ENCODE measurements around the gene CENPS. TPM values are rescaled to one million over a fixed set of nuclear protein-coding genes. Genes with fewer than 3 reads are reported as not detected.

The CENPS gene
- total and polyA plus RNA-seq, 2 of the 8 experiments (the other 6 are each of a cell fraction or from before 2014, with no cell fraction given) = 7.8 to 20.3 TPM

DNA sequence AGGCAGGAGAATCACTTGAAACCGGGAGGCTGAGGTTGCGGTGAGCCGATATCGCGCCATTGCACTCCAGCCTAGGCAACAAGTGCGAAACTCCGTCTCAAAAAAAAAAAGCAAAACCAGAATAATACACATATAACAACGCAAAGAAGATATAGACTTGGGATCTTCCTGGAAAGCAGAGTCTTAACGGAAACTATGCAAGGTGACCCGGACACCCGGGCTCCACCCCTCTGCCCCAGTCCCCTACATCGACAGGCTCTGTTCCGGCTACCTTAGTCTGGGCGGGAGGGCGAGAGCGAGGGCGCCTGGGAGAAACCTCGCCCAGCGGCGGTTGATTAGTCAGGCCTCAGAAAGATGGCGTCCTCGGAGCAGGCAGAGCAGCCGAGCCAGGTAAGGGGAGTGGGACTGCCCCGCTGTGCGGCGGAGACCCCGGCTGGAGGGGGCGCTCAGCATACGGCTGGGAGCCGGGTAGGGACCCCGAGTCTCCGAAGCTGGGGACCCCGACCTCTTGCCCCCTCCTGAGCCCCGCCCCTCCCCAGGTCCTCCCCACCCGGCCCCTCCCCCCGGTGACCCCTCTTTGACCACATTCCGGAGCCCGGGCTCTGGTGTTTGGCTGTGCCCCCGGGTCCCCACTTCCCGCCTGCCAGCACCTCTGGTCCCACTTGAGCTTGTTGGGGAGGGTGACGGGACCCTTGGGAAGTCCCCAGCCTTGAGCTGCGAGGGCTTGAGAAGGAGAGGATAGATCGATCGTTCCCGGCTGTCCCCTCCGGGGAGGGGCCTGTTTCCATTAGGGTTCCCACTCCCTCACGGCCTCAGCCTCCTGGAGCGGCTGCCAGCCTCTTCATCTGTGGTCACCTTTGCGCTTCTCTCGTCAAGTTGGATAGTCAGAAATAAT lies 44.6 kb downstream of the CENPS start, which contains the start of gene PEX14:
TSS of gene PEX14 (plus strand) at position 338 of the 895 bp plus-strand sequence. CDS start at position 355, 17 bp downstream.
- no peaks in the 10 kb centered on the region for H3K27me3 ChIP-seq (replicated peaks in 1 of 4; ENCODE audit: control insufficient read depth in 3 of 4, extremely low read depth in 1 of 4, insufficient read depth in 3 of 4, low read length in 3 of 4)
- peak within 1 kb of the TSS; percentile 52 for H4K91ac ChIP-seq (replicated peaks; ENCODE audit: insufficient read length, low read length)
- H3K14ac ChIP-seq (ENCODE audit: insufficient read length) = no peak within 1 kb of the TSS
- POLR2A ChIA-PET (ENCODE audit: partially characterized antibody) = interaction anchor here (0.8 to 2.0 kb wide), 10 partner anchors 10 to 160 kb away, joined by 3 to 8 read pairs (median 4); partner anchors contain the start of genes CENPS and CORT
- H3K23ac ChIP-seq (ENCODE audit: insufficient read length) = no peak within 1 kb of the TSS
- peak within 1 kb of the TSS; percentile 85 for H4K5ac ChIP-seq (ENCODE audit: insufficient read length, low read depth, low read length)
- 0 out of 8 replicates have a peak, but pooled peaks cover 0 to 2% (median 0%) of the 10 kb centered on the region in 4 experiments for H3K36me3 ChIP-seq (ENCODE audit: control insufficient read depth in 2 of 4, insufficient read depth in 4 of 4, low read length in 3 of 4)
- FAIRE-seq = no peak
- WGBS, 2 experiments (ENCODE audit: extremely low coverage in 1 of 2, insufficient coverage in 1 of 2, insufficient read length in 1 of 2, insufficient replicate concordance in 2 of 2, low coverage in 1 of 2, low lambda C conversion rate in 2 of 2, missing lambda C conversion rate in 1 of 2) = 19% methylated on average over 33 of the region's 50 CpGs; no CpG with 5 or more reads in 1 of the 2 experiments
- DNase-seq (ENCODE audit: low read depth in 1 of 2, low spot score in 2 of 2) = peak; percentile 76 to 92
- peak within 1 kb of the TSS; percentile 98 for H4K8ac ChIP-seq (ENCODE audit: extremely low read depth, insufficient read depth, low read length)
- no peak within 1 kb of the TSS for H2BK120ac ChIP-seq (replicated peaks; ENCODE audit: low read depth, low read length)
- H3K56ac ChIP-seq (replicated peaks; ENCODE audit: insufficient read length, low read depth, low read length) = peak within 1 kb of the TSS; percentile 54
- H3K4me2 ChIP-seq (ENCODE audit: insufficient read depth in 1 of 2, low read depth in 2 of 2, low read length in 2 of 2) = peak within 1 kb of the TSS; percentile 85 to 92
- H3K27ac ChIP-seq (ENCODE audit: low read depth, low read length) = peak within 1 kb of the TSS; percentile 44; the same call in 1 of the 2 replicates
- H2BK5ac ChIP-seq (ENCODE audit: low read depth, low read length) = peak within 1 kb of the TSS; percentile 73
- peaks cover 9% of the 10 kb centered on the region; the same call in 1 of the 2 replicates for H3K79me1 ChIP-seq (ENCODE audit: low read depth, low read length)
- no peaks in the 10 kb centered on the region for H3K9me3 ChIP-seq (ENCODE audit: insufficient read depth in 2 of 2, low read depth in 1 of 2, low read length in 1 of 2)
- peak within 1 kb of the TSS; percentile 53 to 91 (median 86) for H3K9ac ChIP-seq (replicated peaks in 1 of 4; ENCODE audit: extremely low read depth in 1 of 4, low read depth in 3 of 4, low read length in 3 of 4)
- peak within 1 kb of the TSS; percentile 65 for H3K18ac ChIP-seq (ENCODE audit: extremely low read depth, low read length)
- peaks cover 9% of the 10 kb centered on the region for H3K23me2 ChIP-seq (ENCODE audit: low read depth, low read length)
- peaks cover 4 to 51% of the 10 kb centered on the region in 2 experiments; a peak in 3 of 4 replicates for H3K79me2 ChIP-seq (ENCODE audit: control insufficient read depth in 1 of 2, insufficient read depth in 2 of 2, low read length in 2 of 2)
- peaks cover 2 to 4% of the 10 kb centered on the region in 2 experiments for H4K20me1 ChIP-seq (replicated peaks in 1 of 2; ENCODE audit: control insufficient read depth in 1 of 2, insufficient read depth in 2 of 2, low read length in 2 of 2)
- no peak within 1 kb of the TSS for H2AK5ac ChIP-seq (ENCODE audit: low read depth, low read length)
- H2BK12ac ChIP-seq (ENCODE audit: low read depth, low read length) = no peak within 1 kb of the TSS
- no peak within 1 kb of the TSS for H3K4ac ChIP-seq (replicated peaks; ENCODE audit: insufficient read length, low read depth, low read length)
- H3K4me1 ChIP-seq (replicated peaks in 1 of 4; ENCODE audit: control insufficient read depth in 3 of 4, insufficient read depth in 4 of 4, low read length in 3 of 4) = no peaks in the 10 kb centered on the region; a peak in 3 of 7 replicates
- peak within 1 kb of the TSS; percentile 88 to 98 (median 92) for H3K4me3 ChIP-seq (ENCODE audit: extremely low read depth in 1 of 4, insufficient read depth in 2 of 4, low read depth in 3 of 4, low read length in 4 of 4)
- CTCF ChIA-PET (ENCODE audit: partially characterized antibody) = interaction anchor here (0.6 to 1.0 kb wide), 5 partner anchors 12 to 46 kb away, joined by 3 to 4 read pairs (median 3); no protein-coding TSS in a partner anchor
- no peak within 1 kb of the TSS; the same call in 1 of the 2 replicates for H2AFZ ChIP-seq (ENCODE audit: low read length)
- no peak within 1 kb of the TSS for H2BK15ac ChIP-seq (ENCODE audit: low read length)
- H2BK20ac ChIP-seq (ENCODE audit: low read length) = no peak within 1 kb of the TSS
- TF ChIP-seq TCF12 (IDR thresholded peaks at IDR 0.05; ENCODE audit: low read depth, low read length) (no peak), SP2 (IDR thresholded peaks at IDR 0.05; ENCODE audit: low read length) (no peak), EZH2 (IDR thresholded peaks at IDR 0.05; ENCODE audit: low read depth, low read length, severe bottlenecking) (no peak), PHF8 (conservative IDR thresholded peaks at IDR 0.05; ENCODE audit: low read depth, low read length) (peak; percentile 72), HDAC2 (IDR thresholded peaks at IDR 0.05; ENCODE audit: borderline replicate concordance in 1 of 2, low read depth in 2 of 2, low read length in 2 of 2) (0 out of 4 replicates have a peak, but pooled peaks of 1 of the 2 experiments have one; percentile 23), SIN3A (conservative IDR thresholded peaks at IDR 0.05 in 1 of 2, IDR thresholded peaks at IDR 0.05 in 1 of 2; ENCODE audit: low read depth in 1 of 2, low read length in 2 of 2) (peak; percentile 40 to 81; a peak in 2 of 4 replicates), TEAD4 (IDR thresholded peaks at IDR 0.05; ENCODE audit: low read depth, low read length) (no peak), CBX8 (IDR thresholded peaks at IDR 0.05; ENCODE audit: borderline replicate concordance, low read depth, low read length) (no peak), RNF2 (IDR thresholded peaks at IDR 0.05; ENCODE audit: borderline replicate concordance, low read depth, low read length, missing control alignments, poor library complexity, severe bottlenecking) (no peak)

All from H1 (cell line).